DMS153 (cell line): Measurements from ENCODE around the gene VPS50.
"Not testable (repeated sequence)": the region's sequence is repeated elsewhere in the genome, so short reads cannot be mapped to it uniquely, and the experiment has no call there.

ENCODE experiments used
- DNase-seq: peaks from one replicate; lab custom pipeline; 2025; lab: John Stamatoyannopoulos, UW

The VPS50 gene

GRCh38 chr7:93238748-93239147 is 6.6 kb downstream of the VPS50 start:
- no peak for DNase-seq

- no peak for DNase-seq
These were observed 7.7 kb downstream of the VPS50 start for GRCh38 chr7:93239824-93240223.

- no peak for DNase-seq
These were observed 9.9 kb downstream of the VPS50 start for GRCh38 chr7:93242106-93242505.

DNA sequence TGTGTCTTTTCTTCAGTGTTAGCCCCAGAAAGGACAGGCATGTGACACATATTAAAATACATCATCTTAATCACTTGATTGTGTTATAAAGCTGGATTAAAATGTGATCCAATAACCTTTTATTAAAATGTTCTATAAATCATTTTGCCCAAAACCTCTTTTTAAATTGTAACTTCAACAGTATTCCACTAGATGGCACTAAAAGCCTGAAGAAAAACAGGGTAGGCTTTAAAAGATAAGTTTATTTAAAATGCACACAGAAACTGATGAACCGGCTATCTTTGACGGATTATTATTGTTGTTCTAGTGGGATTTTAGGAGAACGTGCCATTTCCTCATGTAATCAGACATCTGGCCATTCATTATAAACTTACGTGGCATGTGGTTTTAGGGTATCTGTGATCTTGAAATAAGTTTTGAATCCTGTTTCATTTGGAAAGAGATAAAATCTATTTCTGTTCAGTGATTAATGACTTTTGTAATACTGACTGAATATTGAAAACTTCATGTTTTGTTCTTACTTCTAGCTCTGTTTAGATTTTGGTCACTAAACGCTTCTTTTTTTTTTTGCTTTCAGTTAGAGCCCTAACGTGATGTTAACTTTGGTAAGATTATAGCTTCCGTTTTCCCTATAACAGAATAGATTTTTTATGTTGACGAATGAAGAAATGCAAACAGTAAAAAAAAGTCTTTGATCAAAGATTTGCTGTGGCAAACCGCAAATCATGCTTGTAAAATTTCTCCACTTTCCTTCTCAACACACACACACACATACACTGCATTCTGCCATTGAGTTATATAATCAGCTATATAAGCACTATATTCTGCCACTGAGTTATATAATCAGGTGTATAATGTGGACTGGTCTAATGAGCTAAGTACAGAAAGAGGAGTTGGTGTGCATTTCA is 13.6 kb downstream of the VPS50 start:
- DNase-seq, result no peak

- no peak for DNase-seq
These were observed 17.5 kb downstream of the VPS50 start for GRCh38 chr7:93249491-93250148.

GRCh38 chr7:93258661-93259060 is 26.5 kb downstream of the VPS50 start:
- no peak for DNase-seq

- no peak for DNase-seq
These were observed 30.4 kb downstream of the VPS50 start for GRCh38 chr7:93262535-93262934.

DNA sequence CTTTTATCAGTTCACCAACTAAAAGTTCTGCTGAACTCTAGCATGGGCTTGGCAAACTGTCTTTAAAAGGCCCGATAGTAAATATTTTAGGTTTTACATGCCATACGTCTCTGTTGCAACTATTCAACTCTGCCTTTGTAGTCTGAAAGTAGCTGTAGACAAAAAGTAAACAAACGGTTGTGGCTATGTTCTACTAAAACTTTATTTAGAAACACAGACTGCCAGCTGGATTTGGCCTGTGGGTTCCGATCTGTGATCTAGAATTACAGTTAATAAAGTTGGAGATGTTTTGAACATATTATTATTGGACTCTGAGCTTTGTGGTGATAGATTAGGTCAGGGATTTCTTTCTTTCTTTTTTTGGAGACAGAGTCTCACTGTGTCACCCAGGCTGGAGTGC is 33.1 kb downstream of the VPS50 start:
- DNase-seq, result no peak

DNA sequence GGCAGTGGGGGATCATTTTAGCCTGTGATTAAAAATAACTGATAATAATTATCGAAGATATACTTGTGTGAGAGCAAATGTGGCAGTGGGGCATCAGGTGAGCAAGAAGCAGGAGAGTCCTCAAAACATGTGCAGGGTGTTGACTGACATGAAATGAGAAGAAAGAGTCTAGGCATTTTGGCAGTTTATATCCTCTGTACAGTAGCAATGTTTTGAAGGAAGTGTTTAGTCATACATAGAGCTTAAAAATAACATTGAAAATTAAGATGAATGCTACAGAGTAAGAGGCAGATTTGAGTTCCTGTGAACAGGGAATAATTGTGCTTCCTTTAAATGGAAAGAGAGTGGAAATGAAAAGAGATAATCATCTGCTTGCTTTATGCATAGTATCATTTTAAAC is 47.4 kb downstream of the VPS50 start:
- no peak for DNase-seq

- DNase-seq, result no peak
These were observed 52.7 kb downstream of the VPS50 start for GRCh38 chr7:93284908-93285307.

- no peak for DNase-seq
These were observed 61.1 kb downstream of the VPS50 start for GRCh38 chr7:93293229-93293628.

DNA sequence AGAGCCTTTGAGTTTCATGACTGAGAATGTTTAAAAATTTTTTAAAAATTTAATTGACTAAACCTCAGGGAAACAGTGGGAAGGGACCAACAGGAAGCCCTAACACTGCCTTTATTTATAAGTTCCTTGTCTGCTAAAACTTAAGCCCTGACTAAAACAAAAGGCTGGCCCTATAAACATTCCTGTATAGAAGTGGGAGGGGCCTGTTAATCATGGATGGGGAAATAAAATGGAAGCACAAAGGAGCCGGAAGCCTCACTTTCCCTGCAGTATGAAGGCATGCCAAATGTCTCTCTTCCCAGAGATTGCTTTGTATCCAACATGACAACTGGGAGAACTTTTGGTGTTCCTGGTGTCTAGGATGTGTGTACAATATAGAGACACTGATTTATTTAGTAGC is 66.0 kb downstream of the VPS50 start:
- no peak for DNase-seq

DNA sequence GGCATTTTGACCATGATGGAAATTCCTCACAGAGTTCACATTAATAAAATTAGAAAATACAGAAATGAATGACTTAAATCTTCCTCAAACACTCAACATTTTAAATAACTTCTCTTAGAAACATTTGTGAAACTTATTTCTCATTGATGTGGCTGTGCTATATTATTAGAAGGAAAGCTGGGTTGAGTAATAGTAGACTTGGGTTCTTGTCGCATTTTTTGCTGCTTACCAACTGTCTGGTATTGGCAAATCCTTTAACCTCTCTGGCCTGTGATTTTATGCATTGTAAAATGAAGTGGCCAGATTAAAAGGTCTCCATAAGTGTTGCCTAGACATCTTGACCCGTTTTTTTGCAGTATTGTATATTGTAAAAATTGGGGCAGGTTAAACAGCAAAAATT is 66.5 kb downstream of the VPS50 start:
- no peak for DNase-seq

GRCh38 chr7:93301736-93302135 is 69.6 kb downstream of the VPS50 start:
- no peak for DNase-seq

GRCh38 chr7:93307131-93307660 is 75.0 kb downstream of the VPS50 start:
- no peak for DNase-seq

DNA sequence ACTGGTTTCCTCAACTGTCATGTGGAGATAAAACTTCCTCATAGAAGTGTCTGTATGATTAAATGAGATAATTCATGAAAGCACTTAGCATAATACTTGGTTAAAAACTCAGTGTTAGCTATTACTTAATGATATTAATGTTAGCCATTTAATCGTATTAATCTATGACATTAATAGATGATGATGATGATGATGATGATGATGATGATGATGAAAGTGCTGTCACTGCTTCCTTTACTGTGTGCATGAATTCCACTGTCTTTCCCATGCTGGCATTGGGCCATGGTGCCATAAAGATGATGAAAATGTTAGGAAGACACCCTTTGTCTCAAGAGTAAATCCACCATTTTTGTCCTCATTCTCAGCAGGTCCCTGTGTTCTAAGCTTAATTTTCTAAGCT is 75.8 kb downstream of the VPS50 start:
- no peak for DNase-seq

DNA sequence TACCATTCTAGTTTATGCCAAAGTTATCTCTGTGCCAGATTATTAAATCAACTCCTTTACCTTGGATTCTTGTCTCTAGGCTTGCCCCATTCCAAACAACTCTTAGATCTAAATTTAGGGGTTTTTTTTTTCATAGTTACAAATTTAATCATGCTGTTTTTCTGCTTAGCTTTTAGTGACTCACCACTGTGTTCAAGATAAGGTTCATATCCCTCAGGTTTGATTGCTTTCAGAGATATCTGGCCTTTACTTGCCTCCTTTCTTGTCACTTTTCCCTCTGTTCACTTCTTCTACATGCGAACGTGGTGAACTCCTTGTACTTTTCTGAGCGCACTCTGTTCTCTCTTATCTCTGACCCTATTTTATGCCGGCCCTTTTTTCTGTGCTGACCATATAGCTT is 78.2 kb downstream of the VPS50 start:
- no peak for DNase-seq

DNA sequence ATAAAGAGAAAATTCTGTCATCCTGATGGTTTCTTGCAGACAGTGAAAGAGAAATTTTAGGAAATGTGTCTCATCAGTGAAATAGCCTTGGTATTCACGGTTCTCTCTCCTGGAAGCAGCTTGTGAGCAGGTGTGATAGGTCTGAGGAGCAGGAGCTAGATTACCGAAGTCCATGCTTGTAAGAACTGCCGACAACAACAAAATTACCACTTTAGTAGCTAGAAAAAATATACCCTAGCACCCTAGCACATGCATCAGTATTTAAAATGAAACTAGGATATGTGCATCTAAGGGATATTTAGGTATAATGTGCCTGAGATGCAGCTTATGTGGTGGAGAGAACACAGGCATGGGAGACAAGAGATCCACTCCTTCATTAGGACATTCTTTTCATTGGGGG is 82.3 kb downstream of the VPS50 start:
- DNase-seq, result no peak

GRCh38 chr7:93315896-93316295 is 83.7 kb downstream of the VPS50 start:
- no peak for DNase-seq

GRCh38 chr7:93316730-93317129 is 84.6 kb downstream of the VPS50 start:
- DNase-seq, result no peak

- no peak for DNase-seq
These were observed 88.7 kb downstream of the VPS50 start for GRCh38 chr7:93320887-93321286.

GRCh38 chr7:93326291-93326690 is 94.1 kb downstream of the VPS50 start:
- not testable (repeated sequence) for DNase-seq

DNA sequence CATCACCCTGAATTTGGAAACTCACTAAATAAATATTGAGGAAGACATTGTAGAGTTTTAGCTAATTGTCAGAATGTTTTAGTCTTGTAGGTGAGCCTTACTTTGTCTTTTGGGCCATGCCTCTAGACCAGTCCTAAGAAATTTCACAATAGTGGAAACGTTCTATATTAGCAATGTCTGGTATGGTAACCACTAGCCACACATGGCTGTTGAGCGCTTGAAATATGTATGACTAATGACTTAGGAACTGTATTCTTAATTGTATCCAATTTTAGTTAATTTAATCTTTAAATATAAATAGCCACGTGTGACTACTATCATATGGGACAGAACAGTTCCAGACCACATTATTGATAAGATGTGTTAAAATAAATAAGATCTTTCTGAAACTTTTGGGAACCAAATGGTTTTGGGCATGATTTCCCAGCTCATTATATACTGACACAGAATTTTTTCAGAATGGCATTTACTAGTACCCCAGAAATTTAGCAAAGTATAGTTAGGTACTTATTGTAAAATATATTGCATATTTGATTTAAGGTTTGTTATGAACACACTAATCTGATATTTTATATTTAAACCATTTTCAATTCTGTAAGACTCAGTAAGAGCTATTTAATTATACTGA is 95.0 kb downstream of the VPS50 start:
- no peak for DNase-seq
